ENCODE data around the gene CTNNBL1.

CTNNBL1 gene

GRCh38 chr20:37821696-37822095 lies 127.9 kb downstream of the CTNNBL1 start:
- H3K4me3 ChIP-seq (replicated peaks; ENCODE audit: low read depth, low read length): no peak overlapping the region
- TF ChIP-seq CTCF (IDR thresholded peaks at IDR 0.05; ENCODE audit: low read depth, low read length, missing control alignments): no peak
- DNase-seq (ENCODE audit: extremely low read depth, low read depth): no peak

GRCh38 chr20:37822141-37822601 lies 128.3 kb downstream of the CTNNBL1 start:
- H3K4me3 ChIP-seq (replicated peaks; ENCODE audit: low read depth, low read length): no peak overlapping the region

GRCh38 chr20:37823296-37823980 lies 129.6 kb downstream of the CTNNBL1 start:
- no peak for DNase-seq (ENCODE audit: extremely low read depth, low read depth)
- H3K4me3 ChIP-seq (replicated peaks; ENCODE audit: low read depth, low read length): no peak overlapping the region
- no peak for TF ChIP-seq CTCF (IDR thresholded peaks at IDR 0.05; ENCODE audit: low read depth, low read length, missing control alignments)

More at GRCh38 chr20:37822141-37822601, 128.3 kb downstream of the CTNNBL1 start:
- no peak for TF ChIP-seq CTCF (IDR thresholded peaks at IDR 0.05; ENCODE audit: low read depth, low read length, missing control alignments)
- peak; percentile 30 for DNase-seq (ENCODE audit: extremely low read depth, low read depth)

GRCh38 chr20:37827605-37828004 lies 133.8 kb downstream of the CTNNBL1 start:
- DNase-seq (ENCODE audit: extremely low read depth, low read depth): no peak
- TF ChIP-seq CTCF (IDR thresholded peaks at IDR 0.05; ENCODE audit: low read depth, low read length, missing control alignments): no peak
- H3K4me3 ChIP-seq (replicated peaks; ENCODE audit: low read depth, low read length): no peak overlapping the region

GRCh38 chr20:37828684-37829083 lies 134.9 kb downstream of the CTNNBL1 start:
- DNase-seq (ENCODE audit: extremely low read depth, low read depth): no peak
- TF ChIP-seq CTCF (IDR thresholded peaks at IDR 0.05; ENCODE audit: low read depth, low read length, missing control alignments): no peak
- no peak overlapping the region for H3K4me3 ChIP-seq (replicated peaks; ENCODE audit: low read depth, low read length)

GRCh38 chr20:37829128-37829527 lies 135.3 kb downstream of the CTNNBL1 start:
- TF ChIP-seq CTCF (IDR thresholded peaks at IDR 0.05; ENCODE audit: low read depth, low read length, missing control alignments): no peak
- DNase-seq (ENCODE audit: extremely low read depth, low read depth): no peak
- H3K4me3 ChIP-seq (replicated peaks; ENCODE audit: low read depth, low read length): no peak overlapping the region
